ENCODE data around the gene HMG20B.

DNA sequence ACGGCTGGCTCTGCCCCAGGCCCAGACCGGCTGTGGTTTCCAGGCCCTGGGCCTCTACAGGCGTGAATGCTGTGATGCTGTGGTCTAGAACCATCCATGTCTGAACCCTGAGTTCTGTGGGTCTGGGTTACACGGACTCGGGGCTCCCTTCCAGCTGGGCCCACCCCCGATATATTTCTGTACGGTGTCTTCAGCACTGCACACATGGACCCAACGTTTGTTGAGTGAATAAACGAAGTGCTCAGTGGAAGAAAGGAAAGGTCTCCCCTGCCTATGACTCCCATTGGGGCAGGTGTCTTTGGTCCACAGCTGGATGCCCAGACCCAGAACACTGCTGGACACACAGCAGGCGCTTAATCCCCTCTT lies 27.1 kb upstream of the HMG20B start:
- TF ChIP-seq CTCF (IDR thresholded peaks at IDR 0.05; ENCODE audit: poor library complexity): no peak
- TF ChIP-seq EZH2 (IDR thresholded peaks at IDR 0.05; ENCODE audit: borderline replicate concordance): no peak
- TF ChIP-seq EZH2phosphoT487 (IDR thresholded peaks at IDR 0.05; ENCODE audit: low read depth, severe bottlenecking, unreplicated experiment): no peak
